ENCODE measurements around the gene PIP5KL1.
A peak's percentile ranks its signal among the peaks of the same experiment; 100 is the strongest.

The PIP5KL1 gene

DNA sequence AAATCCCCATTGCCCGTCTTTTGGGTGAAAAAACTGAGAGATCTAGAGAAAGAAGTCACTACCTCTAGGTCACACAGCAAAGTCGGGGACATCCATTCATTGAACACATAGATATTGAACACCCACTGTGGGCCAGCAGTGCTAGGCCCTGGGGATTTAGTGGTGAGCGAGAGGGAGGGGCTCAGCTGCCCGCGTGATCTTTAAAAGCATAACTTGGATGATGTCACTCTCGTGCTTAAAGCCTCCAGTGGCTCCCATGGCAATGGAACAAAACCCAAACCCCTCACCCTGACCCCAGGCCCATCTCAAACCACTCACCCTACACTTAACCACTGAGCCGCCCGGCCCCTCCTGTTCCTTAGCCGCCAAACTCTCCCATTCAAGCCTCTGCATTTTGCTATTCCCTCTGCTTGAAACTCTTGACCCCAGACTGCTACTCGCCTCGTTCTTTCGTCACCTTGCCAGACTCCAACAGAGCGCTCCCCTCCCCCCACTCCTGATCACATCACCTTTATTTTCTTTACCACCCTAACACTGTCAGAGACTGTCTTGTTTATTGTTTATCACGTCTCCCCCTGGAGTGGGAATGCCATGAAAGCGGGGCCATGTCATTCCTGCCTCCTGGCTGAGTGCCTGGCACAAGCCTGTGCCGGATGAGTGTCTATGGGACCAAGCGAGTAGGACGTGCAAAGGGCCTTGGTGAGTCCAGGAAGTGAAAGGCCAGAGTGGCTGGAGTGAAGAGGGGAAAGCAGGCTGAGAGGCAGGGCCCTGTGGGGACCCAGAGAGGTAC is 710 bp upstream of the PIP5KL1 start:
- peak; percentile 77 for DNase-seq (ENCODE audit: low read depth, low spot score)

DNA sequence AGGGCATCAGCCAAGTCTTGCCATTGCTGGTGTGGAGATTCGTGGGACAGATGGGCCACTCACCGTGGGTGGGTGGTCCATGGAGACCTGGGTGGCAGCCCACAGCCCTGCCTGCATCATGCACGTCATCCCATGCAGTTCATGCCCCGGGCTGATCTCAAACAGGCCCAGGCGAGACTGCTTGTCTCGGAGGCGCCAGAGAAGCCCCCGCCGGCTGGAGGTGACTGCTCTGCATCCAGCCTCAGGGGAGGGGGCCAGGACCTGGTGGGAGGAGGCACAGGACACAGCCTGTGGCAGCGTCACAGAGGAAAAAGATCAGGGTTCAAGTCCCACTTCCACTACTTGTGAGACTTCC is 975 bp downstream of the PIP5KL1 start:
- no peak for DNase-seq (ENCODE audit: low read depth, low spot score)

DNA sequence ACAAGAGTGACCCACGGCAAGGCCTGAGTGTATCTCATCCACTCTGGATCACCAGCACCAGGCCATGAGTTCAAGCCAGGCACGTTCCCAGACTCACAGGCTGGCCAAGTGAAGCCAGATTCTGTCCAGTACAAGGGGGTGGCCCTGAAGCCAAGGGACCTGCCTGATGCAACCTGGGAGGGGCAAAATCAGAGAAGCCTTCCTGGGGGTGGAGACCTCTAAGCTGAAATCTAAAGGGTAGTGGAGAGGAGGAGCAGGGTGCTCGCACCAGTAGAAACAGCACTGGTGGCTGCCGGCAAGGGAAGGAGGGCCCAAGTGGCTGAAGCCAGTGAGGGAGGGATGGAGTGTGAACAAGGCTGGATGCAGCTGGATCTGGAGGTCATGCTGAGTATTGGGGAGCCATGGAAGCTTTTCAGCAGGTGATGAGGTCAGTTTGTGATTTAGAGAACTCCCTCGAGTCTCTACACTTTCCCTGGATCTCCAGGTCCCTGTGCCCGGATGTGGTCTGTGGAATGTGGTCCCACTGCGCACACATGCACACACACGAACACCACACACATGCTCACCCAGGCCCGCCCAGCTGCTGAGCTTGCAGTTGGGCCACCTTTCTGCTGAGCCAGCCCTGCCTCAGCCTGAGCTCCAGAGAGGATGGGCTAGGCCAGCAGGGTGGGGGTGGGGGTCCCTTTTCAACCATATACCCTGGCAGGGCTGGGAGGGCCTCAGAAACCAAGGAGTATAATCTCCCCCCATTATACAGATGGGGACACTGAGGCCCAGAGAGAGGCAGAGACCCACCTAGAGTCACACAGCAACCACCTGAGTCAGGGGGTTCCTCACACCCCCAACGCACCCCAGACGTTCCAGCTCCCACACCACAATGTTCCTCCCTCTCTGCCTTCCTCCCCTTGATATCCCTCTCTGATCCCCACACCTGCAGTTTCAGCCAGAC is 1.6 kb downstream of the PIP5KL1 start:
- no peak for DNase-seq (ENCODE audit: low read depth, low spot score)

DNA sequence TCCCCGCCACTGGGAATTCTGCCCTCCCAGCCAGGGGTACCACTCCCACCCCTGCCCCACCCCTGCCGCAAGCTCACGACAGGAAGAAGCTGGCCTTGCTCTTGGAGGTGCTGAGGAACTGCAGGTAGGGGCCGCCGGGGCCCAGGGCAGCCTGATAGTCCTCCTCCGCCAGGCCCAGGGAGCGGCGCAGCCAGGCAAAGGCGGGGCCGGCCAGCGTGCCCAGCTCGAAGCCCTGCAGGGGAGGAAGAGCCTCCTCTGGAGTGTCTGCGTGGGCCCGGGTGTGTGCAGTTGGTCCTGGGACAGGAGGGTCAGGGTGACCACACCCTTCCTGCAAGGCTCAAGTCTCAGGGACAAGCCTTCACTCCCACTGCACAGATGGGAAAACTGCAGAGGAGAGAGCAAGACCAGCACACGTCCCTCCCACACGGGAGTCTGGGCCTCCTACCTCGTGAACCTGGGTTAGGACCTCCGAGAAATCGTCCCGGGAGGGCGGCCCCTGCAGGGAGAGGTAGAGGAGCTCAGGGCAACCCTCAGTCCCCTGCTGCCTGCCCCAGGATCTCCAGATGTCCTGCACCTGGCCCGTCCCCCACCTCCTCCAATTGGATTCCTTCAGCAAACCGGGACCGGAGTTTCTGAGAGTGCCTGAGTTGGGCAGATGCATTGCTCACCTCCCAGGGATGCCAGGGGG is 2.4 kb downstream of the PIP5KL1 start:
- no peak for DNase-seq (ENCODE audit: low read depth, low spot score)

DNA sequence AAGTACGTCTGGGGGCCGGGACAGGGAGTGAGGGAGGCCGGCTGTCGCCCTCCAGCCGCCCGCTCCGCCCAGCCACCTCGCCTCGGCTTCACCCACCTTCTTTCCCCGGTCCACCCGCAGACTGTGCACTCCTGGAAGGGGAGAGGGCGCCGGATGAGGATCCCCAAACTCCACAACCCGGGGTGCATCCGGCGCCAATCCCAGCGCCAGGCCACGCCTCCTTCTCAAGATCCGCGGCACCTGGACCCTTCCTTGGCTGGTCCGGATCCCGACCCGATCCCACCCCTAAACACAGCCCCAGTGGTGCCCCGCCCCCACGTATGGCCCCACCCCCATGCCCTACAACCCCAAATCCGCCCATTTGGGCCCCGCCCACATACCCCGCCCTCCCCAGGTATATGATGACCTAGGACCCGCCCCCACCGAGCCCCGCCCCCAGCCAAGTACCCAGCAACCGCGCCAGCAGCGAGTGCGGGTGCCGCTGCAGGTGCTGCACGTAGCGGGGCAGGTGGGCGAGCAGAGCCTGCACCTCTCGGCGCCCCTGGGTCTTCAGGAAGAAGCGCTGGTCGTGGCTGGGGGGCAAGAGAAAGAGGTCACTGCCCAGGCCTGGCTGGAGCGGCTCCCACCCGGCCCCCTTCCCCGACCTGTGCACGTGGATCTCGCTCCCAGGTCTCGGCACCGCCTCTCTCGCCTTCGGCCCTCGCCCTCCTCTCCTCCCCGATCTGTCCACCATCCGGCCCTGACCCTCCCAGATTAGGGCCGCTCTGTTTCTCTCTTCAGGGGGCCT is 3.2 kb downstream of the PIP5KL1 start:
- no peak for DNase-seq (ENCODE audit: low read depth, low spot score)

DNA sequence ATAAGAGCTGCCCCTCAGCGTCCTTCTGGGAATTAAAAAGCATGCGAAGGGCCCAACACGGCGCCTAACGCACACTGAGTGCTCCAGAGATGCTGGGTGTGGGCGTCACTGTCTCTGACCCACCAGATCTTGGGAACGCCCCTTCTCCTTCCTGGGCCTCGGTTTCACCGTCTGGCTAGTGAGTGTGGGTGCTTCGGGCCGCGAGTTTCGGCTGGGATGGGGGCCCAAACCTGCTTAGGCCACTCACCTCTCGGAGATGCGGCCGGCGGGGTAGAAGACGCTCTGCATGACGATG is 3.7 kb downstream of the PIP5KL1 start:
- DNase-seq (ENCODE audit: low read depth, low spot score): no peak

DNA sequence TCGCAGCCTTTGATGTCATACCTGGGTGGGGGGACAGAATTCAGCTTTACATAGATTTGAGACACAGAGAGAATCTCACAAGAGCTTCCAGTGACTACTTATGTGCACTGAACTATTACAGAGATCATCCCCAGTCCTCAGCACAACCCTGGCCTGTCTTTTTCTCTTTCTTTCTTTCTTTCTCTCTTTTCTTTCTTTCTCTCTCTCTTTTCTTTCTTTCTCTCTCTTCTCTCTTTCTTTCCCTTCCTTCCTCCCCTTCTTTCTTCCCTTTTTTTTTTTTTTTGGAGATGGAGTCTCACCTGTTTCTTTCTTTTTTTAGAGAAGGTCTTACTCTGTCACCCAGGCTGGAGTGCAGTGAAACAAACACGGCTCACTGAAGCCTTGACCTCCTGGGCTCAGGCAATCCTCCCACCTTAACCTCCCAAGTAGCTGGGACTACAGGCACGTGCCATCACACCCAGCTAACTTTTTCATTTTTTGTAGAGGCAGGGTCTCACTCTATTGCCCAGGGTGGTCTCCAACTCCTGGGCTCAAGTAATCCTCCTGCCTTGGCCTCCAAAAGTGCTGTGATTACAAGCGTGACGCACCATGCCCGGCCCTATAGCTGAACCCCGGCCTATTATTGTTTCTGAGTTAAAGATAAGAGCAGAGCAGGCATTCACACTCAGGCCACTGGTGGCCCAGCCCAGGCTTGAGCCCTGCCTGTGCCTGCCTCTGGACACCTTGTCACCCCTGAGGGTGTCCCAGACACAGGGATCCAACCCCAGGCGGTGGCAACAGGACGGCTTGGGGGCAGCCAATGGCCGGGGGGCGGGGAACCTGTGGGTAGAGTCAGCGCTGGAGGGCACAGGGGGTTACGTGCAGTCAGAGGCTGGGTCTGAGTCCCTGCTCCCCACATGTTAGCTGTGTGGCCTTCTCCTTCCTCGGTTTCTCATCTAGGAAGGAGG is 4.3 kb downstream of the PIP5KL1 start:
- DNase-seq (ENCODE audit: low read depth, low spot score): no peak

DNA sequence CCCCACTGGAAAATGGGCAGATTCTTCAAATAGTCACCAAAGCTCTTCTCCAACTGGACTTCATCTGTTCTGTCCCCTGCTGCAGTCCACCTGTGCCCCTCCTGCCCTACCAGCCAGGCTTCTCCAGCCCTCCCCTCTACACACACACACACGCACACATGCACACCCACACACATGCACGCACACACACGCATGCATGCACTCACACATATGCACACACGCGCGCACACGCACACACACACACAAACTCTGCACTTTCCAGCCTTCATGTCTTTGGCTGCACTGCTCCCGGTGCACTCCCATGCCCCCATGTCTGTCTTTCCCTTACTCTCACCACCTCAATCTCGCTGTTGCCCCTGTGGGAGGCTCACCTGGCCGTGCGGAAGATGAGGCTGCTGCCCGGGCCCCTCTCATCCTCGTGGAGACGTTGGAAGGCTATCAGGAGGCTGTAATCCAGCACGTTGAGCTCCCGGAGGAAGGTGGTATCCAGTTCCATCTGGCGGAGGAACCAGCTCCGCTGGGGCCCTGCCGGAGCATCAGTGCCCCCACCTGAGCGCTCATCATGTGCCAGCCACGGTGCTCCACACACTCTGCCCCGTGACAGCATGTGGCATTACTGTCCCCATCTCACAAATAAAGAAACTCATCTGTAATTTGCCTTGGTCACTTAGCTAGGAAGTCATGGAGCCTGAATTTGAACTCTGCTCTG is 5.7 kb downstream of the PIP5KL1 start:
- no peak for DNase-seq (ENCODE audit: low read depth, low spot score)

DNA sequence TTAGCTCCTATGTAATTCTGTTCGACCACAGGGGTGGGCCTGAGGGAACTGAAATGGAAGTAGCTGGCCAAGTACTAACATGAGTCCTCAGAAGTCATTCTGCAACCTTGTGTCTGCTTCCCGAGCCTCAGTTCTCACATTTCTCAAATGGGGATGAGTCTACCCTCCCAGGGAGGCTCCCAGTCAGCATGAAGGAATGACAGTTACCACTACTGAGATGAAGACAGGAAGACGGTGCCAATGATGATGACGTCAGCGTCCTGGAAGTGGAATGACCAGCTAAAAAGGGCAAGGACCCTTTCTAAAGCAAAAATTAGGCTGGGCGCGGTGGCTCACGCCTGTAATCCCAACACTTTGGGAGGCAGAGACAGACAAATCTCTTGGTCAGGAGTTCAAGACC is 6.8 kb downstream of the PIP5KL1 start:
- DNase-seq (ENCODE audit: low read depth, low spot score): peak; percentile 75

DNA sequence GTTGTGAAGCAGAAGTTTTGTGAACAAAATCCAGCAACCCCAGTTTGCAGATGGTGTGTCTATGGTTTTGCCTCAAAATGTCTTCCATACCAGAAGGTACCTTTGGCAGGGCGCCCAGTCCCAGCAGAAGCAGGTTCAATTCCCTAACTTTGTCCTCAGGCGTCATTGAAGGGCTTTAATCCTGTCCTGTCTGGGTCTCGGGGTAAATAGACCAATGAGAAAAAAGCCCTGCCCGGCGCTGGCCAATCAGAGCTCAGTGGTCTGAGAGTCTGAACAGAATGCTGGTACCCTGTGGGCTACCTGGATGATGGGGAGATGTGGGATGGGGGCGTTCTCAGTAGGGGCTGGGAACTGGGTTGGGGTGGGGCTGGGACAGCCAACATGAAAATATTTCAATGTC is 7.5 kb downstream of the PIP5KL1 start:
- DNase-seq (ENCODE audit: low read depth, low spot score): no peak

DNA sequence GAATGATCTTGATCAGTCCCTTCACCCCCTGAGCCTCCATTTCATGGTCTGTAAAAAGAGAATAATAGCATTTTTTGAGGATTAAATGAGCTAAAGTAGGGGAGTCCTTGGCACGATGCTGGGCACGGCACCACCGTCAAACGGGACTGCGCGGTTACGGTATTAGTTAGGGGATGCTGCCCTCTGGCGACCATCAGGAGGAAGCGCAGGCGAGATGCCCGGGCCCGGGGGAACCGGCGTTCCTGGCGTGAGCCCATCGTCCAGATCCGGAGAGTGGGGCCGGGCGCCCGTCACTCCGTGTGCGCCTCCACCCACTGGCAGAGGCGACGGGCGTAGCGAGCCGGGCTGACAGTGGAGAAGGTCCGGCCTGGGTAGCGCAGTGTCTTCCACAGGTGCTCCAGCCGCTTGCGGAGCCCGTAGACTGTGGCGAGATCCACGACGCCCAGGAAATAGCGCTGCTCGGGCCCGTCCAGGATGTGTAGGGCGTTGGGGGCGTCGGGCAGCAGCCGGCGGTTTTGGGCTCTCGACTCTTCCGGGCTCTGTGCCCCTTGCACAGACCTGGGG is 8.9 kb downstream of the PIP5KL1 start:
- peak; percentile 75 for DNase-seq (ENCODE audit: low read depth, low spot score)

DNA sequence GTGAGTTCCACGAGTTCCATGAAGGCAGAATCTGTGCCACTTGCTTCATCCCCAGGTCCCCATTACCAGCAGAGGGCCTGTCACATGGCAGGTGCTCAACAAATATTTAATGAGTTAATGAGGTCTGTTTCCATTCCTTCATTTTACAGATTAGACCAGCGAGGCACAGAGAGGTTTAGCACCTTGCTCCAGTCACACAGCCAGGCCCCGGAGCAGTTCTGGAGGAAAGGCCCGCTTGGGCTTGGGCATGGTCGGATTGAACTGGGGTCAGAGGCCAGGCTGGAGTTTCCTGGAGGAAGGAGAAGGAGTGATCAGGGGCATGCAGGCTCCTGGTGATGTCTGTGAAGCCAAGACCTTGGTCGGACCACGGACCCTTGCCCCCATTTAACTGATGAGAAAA is 9.8 kb downstream of the PIP5KL1 start:
- no peak for DNase-seq (ENCODE audit: low read depth, low spot score)

DNA sequence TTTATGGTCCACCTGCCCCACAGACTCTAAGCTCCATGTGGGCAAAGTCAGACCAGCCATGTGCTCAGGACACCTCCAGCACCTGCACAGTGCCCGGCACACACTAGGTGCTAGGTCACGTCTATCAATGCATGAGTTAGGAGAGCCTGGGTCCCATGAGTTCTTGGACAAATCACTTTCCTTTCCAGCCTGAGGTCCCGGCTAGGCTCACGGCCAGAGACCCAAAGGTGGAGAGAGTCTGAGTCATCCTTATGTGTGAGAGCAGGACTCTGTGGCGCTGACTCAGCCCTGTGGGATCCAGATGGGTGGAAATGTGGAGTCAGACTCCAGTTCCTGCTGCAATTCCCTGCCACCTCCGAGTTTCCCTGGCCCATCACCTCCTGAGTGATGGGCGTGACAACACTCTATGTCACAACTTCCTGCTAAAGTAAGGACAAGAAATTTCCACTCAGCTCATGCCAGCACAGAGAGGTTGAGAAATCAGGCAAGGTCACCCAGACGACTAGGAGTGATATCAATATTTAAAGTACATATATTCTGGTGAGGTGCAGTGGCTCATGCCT is 11.2 kb downstream of the PIP5KL1 start:
- peak; percentile 98 for DNase-seq (ENCODE audit: low read depth, low spot score)

DNA sequence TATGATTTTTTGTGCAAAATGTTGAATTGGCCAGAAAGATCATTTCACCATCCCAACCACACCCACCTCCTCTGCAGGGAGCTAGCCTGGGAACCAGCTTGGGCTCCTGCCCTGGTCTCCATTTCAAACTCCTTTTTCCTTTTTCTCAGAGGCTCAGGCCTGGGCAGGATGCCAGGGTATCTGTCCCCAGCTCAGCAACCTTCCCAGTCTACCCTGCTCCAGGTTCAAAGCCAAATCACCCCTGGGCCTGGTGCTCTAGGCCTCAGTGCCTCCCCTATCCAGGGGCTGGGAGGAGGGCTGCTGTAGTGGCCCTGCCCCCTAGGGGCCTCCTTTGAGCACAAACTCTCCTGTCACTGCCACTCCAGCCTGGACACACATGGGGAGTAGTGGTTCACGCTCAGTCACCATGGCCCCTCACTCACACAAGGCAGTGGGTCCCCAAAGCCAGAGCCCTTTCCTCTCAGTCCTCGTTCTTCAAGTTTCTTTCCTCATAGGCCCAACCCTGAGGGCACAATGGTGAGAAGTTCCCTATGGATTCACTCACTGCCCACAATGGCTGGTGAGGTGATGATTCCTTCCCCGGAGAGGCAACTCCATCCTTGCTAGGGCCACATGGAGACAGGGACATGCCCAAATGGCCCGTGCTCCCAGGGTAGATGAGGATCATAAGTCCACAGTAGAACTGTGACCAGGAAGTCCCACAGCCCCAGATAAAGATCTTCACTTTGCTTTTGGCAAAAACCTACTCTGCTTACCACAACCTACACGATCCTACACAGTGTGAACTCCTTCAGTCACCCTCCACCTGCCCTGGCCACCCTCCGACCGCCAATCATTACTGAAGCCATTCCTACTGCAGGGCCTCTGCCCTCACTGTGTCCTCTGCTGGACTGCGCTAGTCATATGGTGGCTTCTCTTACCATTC is 12.1 kb downstream of the PIP5KL1 start:
- DNase-seq (ENCODE audit: low read depth, low spot score): no peak

DNA sequence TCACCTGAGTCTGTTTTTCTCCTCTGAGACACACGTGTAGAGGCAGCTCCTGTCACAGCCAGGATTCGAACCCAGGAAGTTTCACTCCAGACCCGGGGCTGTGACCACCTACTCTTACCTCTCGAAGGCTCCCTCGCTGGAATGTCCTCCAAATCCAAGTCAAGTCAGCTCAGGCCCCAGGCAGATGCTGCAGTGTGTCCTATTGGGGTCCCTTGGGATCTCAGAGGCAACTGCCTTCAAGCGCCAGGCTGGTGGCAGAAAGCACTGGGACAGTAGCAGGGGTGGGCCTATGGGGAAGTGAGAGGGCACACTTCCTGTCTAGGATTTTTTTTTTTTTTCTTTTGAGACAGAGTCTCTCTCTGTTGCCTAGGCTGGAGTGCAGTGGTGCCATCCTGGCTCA is 13.0 kb downstream of the PIP5KL1 start:
- no peak for DNase-seq (ENCODE audit: low read depth, low spot score)

DNA sequence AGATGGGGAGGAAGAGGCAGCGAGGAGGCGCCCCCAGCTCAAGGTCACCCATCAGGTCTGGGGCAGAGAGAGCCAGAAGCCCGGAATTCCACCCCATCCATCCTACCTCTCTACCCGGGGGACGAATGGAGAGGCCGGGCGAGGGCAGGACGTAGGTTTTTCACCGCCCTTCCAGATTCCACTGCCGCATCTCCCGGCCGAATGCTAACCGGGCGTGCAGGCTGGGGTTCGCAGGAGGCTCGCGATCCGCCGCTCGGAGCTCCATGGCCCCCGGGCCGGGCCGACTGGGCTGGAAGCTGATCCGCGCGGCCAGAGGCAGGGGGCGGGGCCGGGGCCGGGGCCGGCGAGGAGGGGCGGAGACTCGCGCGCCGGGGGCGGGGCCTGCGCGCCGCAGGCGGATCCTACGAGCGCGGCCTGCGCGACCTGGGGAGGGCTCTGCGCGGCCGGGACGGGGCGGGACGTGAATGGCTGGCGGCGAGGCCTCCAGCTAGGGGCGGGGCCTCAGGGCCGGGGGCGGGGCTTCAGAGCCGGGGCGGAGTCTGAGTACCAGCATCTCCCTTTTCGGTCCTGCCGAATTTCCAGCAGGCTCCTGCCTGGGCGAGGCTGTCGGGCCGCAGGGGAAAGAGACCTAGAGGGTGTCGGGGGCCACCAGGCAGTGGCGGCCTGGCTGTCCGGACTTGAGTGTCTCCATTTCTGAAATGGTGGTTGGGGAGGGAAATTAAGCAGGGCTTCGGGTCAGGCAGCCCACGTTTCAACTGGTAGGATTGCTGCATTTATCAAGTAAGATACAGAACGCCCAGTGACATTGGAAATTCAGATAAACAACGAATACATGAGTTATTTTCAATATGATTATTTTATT is 13.6 kb downstream of the PIP5KL1 start, which contains the start of gene ST6GALNAC4:
Gene ST6GALNAC4, minus strand, starts transcription at position 322 of the 862 bp plus-strand sequence. CDS start 622 bp downstream, outside the sequence.
- DNase-seq (ENCODE audit: low read depth, low spot score): peak; percentile 98

All from astrocyte of the hippocampus (primary cell).